HG02970 (cell line): ENCODE measurements around the gene SCAF8.
A peak's percentile ranks its signal among the peaks of the same experiment; 100 is the strongest.
"Not testable (repeated sequence)": the region's sequence is repeated elsewhere in the genome, so short reads cannot be mapped to it uniquely, and the experiment has no call there.

Experiments used
- ATAC-seq: cut with Tn5 transposase; IDR thresholded peaks from one replicate; pipeline ENCODE4 v1.9.1; 2021; ENCODE audit warnings: mild to moderate bottlenecking, moderate library complexity, moderate number of reproducible peaks; ENCODE audit not compliant: unreplicated experiment, low FRiP score

Gene SCAF8

DNA sequence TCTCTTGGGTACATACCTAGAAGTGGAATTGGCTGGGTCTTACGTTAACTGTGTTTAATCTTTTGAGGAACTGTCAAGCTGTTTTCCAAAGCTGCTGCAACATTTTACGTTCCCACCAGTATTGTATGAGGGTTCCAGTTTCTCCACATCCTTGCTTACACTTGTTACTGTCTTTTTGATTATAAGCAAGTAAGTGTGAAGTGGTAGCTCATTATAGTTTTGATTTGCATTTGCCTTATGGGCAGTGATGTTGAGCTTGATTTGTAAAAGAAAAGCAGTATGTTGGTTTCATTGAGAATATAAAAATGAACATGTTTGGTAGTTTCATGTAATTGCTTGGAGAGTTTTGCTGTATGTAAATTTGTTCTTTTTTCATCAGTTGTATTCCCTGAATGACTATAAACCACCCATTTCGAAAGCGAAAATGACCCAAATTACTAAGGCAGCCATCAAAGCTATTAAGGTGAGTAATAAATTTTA lies 40.4 kb downstream of the SCAF8 start:
- ATAC-seq, result peak; percentile 86

DNA sequence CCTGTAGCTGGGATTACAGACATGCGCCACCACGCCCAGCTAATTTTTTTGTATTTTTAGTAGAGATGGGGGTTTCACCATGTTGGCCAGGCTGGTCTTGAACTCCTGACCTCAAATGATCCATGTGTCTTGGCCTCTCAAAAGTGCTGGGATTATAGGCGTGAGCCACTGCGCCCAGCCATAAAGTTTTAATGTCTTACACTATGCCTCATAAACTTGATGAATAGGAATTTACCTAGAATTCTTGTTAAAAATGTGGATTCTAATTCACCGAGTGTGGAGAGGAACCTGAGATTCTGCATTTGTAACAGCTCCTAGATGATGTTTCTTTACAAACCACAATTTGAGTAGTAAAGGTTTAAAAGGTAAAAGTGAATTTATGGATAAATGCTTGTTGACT lies 45.9 kb downstream of the SCAF8 start:
- not testable (repeated sequence) for ATAC-seq

DNA sequence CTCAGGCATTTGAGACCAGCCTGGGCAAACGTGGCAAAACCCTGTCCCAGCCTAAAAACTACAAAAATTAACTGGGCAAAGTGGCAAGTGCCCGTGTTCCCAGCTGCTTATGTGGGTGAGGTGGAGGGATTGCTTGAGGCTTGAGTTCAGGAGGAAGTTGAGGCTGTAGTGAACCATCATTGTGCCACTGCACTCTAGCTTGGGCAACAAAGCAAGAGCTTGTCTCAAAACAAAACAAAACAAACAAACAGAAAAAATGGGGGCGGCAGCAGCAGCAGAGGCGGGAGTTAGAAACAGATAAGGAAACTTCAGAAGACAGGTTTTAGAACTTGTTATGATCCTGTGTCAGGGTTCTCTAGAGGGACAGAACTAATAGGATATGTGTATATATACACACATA lies 49.0 kb downstream of the SCAF8 start:
- no peak for ATAC-seq

DNA sequence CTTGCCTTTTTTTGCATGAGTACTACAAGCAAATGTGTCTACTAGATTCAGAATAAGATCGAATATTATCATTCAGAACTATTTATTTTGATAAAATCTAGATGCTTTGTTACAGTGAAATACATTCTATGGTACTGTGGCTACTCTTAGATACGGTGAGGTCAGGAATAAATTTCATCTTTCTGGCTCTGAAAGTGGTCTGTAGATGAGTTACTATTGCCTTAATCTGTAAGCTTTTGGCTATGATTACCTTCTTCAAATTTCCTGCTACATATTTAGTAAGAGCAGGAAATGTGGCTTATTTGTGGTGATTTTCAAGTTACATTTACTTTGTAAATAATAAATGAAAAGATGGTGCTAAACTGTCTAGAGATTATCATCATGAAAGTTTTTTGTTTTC lies 50.0 kb downstream of the SCAF8 start:
- no peak for ATAC-seq

DNA sequence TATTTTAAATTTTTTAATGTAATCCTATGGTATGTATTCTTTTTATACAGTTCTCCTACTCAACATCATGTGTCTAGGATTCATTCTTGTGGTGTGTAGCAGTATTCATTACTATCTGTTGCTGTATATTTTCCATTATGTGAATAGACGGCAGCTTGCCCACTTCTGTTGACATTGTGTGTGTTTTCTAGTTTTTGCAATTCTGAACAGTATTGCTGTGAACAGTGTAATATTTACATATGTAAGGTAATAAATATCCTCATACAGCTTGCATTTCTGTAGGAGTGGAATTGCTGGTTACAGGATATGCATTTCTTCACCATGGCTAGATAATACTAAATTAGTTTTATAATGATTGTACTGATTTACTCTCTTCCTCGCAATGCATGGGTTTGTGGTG lies 51.9 kb downstream of the SCAF8 start:
- no peak for ATAC-seq

DNA sequence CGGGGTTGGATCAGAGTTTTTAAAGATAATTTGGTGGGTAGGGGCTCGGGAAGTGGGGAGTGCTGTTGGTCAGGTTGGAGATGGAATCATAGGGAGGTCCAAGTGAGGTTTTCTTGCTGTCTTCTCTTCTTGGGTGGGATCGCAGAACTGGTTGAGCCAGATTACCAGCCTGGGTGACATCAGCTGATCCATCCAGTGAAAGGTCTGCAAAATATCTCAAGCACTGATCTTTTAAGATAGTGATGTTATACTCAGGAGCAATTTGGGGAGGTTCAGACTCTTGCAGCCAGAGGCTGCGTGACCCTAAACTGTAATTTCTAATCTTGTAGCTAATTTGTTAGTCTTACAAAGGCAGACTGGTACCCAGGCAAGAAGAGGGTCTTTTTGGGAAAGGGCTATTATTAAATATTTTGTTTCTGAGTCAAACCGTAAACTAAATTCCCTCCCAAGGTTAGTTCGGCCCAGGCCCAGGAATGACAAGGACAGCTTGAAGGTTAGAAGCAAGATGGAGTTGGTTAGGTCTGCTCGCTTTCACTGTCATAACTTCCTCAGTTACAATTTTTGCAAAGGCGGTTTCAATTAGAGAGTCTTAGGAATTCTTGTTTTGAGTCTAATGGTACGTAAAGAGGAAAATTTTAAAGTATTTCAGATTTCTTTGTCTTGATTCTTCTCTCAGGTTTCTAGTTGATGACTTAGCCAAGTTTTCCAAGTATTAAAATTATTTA lies 53.1 kb downstream of the SCAF8 start:
- ATAC-seq, result no peak

DNA sequence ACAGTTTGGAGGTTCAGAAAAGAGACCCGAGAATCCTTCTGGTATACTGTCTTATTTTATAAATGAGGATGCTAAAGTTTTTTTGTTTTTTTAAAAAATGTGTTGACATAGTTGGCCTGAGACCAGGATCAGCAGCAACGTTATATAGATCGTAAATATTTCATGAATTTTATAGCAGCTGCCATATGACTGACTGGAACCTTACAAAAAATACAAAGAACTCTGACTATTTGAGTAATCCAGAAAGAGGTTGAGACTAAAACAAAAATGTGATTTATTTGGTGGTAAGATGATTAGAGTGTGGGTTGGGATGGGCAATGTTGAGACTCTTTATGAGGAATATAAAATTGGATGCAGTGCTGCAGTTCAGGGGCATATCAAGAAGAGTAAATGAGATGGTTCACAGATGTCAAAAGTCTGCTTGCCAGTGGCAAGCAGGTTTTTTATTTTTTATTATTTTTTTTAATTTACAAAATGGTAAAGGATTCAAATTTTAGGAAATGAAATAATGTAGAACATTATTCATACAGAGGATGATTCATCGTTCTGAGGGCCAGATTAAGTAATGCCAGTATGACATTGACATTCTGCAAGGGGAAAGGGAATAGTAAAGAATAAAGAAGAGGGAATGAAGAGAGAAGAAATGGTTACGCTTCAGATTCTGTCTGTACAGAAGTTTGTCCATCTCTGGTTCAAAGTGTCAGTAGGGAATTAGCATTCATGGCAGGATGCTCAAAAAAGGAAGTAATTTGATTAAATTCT lies 58.5 kb downstream of the SCAF8 start:
- ATAC-seq, result no peak

DNA sequence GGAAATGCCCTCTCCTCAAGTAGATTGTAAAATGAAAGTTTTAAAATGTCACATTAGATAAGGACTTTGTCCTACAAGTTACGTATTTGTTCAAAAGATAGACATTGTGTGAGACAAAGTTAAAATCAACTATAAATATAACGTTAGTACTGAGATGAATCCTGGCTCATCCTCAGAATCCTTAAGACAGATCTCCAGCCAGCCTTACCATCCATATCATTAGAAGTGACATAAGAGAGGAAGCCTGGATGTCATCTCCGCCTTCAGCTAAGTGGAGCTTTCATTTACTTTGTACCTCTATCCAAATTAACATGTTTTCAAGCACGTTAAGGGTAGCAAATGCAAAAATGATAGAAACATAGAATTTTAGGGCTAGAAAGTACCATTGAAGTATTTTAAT lies 59.1 kb downstream of the SCAF8 start:
- no peak for ATAC-seq

DNA sequence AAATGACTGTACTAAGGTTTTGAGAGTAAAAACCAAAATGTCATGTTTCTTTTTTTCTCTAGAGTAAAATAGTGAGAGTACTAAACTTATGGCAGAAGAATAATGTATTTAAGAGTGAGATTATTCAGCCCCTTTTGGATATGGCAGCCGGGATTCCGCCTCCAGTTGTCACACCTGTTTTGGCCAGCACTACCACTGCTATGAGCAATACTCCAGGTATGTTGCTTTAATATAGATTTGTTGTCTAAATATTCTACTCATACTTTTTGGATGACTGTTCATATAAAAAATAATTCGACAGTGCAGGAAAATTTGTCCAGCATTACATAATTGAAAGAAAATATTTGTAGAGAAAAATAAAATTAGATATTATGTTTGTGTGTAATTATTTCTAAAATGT lies 59.5 kb downstream of the SCAF8 start:
- ATAC-seq, result no peak

DNA sequence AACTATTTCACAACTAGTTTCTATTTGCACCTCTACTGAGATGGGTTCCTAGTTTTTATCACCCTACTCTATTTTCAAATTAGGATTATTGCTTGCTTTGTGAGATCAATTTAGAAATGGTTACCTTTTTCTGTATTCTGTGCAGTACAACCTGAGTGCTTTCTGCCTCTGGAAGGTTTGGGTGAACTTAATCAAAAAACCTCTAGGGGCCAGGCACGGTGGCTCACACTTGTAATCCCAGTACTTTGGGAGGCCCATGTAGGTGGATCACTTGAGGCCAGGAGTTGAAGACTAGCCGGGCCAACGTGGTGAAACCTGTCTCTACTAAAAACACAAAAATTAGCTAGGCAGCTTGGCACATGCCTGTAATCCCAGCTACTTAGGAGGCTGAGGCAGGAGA lies 63.3 kb downstream of the SCAF8 start:
- ATAC-seq, result no peak

DNA sequence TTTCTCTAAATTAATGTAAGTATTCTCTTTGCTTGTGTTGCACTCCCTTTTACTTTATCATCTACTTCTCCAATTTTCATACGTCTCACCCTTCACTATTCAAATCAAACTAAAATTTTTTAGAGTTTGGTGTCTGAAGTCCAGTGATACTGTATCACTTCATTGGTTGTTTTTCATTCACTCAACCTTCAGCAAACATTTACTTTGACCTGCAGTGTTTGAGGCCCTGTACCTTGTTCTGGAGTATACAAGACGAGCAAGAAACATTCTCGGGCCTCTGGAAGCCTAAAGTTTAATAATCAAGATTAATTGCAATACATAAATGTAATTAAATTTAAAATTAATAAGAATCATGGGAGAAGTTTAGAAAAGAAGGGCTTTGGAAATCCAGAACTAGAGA lies 64.6 kb downstream of the SCAF8 start:
- no peak for ATAC-seq

DNA sequence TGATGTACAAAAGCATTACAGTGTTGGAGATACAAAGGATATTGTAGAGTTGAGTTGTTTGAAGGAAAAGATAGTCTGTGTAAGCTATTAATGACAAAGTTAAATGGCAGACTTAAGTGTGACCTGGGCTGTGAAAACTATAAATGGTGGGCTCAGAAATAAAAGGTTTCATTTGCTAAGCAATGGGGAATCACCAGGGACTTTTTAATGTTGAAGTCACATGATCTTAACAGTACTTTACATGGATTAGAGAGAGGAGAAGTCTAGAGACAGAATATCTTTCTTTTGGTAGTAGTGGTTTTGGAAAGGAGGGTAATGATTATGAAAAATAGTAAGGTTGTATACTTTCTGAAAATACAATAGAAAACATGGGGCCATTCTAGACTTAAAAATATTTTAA lies 67.1 kb downstream of the SCAF8 start:
- ATAC-seq, result no peak

DNA sequence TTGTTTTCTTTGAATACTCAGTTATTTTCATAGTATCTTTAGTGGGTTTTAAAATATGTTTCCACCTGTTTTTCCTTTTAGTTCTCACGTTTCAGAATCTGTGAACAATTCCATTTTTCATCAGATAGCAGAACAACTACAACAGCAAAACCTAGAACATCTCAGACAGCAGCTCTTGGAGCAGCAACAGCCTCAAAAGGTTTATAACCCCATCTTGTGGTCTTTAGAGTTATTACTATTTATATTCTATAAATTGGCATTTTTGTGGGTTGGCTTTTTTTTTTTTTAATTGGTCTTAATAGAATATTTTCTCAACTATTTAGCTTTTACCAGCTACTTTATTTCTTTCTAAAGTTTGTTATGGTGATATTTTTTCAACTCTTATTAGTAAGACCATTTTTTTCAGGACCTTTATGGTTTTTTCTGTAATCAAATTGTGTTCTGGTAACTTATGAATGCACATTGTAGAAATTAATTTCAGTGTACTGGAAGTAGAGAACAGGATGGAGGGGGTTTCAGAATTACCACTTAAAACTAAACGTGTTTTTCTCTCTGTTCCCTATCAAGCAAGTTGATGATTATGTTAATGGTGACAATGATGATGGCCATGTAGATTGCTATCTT lies 72.2 kb downstream of the SCAF8 start:
- ATAC-seq, result no peak

DNA sequence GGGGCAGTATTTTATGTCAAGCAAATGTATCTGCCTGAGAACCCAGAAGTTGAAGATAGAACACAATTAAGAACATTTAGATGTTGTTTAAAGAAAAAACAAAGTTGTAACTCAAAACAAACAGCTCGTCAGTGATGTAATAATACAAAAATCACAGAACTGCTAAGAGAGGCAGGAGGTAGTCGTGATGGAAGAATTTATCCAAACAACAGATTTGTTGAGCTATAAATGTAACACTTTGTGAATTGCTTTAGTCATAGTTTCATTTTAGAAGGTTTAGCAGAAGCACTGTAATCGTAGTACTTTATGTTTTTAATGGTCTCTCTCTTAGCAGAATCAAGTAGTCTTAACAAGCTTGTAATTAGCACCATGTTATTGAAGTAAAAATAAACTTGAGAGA lies 73.6 kb downstream of the SCAF8 start:
- ATAC-seq, result no peak

DNA sequence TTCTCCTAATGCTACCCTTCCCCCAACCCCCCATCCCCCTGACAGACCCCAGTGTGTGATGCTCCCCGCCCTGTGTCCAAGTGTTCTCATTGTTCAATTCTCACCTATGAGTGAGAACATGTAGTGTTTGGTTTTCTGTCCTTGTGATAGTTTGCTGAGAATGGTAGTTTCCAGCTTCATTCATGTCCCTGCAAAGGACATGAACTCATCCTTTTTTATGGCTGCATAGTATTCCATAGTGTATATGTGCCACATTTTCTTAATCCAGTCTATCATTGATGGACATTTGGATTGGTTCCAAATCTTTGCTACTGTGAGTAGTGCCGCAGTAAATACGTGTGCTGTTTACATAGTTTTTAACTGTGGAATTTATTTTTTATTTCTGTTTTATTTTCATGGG lies 78.4 kb downstream of the SCAF8 start:
- not testable (repeated sequence) for ATAC-seq

DNA sequence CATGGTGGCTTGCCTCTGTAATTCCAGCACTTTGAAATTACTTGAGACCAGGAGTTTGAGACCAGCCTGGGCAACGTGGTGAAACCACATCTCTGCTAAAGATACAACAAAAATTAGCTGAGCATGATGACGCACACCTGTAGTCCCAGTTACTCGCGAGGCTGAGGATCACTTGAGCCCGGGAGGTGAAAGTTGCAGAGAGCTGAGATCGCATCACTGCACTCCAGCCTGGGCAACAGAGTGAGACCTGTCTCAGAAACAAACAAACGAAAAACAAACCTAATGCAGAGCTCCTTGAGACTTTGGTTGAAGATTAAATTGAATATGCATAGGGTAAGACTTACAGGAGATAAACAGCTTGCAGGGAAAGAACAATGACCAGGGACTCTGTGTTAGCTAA lies 80.8 kb downstream of the SCAF8 start:
- peak; percentile 68 for ATAC-seq

DNA sequence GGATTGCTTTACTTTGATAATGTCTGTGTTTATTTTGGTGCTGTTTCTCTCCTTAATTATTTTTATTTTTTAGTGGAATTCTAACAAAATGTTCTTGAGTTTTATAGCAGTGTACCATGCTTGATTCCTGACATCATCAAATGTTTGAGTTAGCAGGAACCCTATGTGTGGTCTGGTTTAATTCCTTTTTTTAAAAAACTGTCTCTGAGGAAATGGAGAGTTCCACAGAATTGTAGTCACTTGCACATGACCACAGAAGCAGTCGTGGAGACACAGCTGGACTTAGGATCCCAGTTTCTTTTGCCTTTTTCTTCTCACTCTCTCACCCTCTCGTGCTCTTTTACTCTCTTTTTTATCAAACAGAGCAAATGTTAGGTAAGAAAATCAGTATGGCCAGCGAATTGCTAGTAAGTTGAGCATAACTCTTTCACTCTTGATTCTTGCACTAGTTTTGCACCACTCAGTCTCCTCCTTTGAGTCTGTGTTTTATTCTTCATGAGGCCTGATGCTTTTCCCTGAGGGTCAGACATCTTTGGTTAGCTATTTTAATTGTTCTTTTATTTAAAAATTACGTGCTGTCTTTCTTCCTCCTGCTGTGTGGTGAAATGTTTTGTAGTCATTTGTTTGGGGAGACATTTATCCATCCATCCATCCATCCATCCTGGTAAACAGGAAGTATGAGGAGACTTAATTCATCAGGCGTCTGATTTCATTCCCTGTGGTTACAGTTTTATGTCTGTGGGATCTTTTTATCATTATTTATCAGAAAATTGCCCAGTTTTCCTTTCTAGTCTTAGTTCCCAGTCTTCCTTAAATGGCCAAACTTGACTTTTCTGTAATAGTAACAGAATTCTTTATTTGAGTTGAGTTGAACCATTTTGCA lies 83.0 kb downstream of the SCAF8 start:
- no peak for ATAC-seq

DNA sequence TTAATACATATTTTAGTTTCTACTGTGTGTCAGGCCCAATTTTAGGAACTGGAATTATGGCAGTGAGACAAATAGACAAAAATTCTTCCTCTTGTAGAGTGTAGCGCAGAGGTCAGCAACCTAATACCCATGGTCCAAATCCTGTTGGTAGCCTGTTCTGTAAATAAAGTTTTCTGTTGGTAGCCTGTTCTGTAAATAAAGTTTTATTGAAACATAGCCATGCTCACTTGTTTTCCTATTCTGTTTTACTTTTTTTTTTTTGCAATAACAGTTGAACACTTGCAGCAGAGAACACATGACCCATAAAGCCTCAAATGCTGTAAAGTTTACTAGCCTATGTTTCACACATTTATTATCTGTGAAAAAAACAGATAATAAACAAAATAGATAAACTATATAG lies 87.9 kb downstream of the SCAF8 start:
- ATAC-seq, result no peak

DNA sequence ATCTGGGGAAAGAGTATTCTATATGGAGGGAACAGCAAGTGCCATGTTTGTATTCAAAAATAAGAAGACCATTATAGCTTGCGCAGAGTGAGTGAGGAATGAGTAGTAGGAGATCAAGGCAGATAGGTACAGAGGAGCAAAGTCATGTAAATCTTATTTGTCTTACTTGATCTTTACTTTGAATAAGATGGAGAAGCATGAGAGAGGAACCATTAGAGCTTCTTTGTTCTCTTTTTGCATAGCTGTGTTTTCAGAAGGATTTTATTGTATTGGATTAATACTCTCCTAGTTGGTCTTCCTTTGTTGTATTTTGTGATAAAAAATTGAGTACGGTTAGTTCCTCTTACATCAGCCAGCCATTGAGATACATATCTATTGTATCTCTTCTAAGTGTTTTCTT lies 88.4 kb downstream of the SCAF8 start:
- no peak for ATAC-seq

DNA sequence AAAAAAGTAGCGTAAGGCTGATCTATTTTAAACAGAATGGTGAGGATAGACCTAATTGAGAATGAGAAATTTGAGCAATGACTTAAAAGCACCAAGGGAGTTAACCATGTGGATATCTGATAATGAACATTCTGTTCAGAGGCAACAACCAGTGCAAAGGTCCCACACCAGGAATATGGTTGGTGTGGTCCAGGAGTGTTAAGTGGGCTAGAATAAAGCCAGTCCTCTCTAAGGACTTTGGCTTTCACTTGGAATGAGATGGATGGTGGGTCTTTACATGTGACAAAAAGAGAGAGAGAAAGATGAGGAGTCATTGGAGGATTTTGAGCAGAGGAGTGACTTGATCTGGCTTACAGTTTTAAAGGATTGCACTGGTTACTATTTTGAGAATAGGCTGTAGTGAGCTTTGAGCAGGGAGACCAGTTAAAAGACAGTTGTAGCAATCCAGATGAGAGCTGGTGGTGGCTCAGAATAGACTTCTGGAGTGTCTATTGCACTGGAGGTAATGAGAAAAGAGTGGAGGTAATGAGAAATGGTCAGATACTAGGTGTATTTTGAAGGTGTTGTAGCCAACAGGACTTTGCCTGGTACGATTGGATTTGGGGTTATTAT lies 89.8 kb downstream of the SCAF8 start:
- ATAC-seq, result no peak
